Gastroesophageal sphincter (tissue), 3 donors: ENCODE results near the gene MPRIP.

Experiments used
- CTCF ChIP-seq, 4 experiments: fragments of 200-600 bp in 2 of 4; fragments of 450-650 bp in 2 of 4; sonication (generic) in 1 of 4; IDR thresholded peaks; one replicate each; pipeline ENCODE4 v1.5.1; 2017 to 2019; ENCODE audit warnings: antibody characterized with exemption in 4 of 4, mild to moderate bottlenecking in 2 of 4, moderate library complexity in 2 of 4
- EP300 ChIP-seq: sonication (generic); formaldehyde crosslinking; IDR thresholded peaks from one replicate; pipeline ENCODE4 v1.6.1; 2017; ENCODE audit warnings: antibody characterized with exemption, mild to moderate bottlenecking
- POLR2A ChIP-seq, 2 donors: fragments of 450-650 bp; IDR thresholded peaks; one replicate each; pipeline ENCODE4 v1.6.1; 2017; ENCODE audit warnings: antibody characterized with exemption in 2 of 2, mild to moderate bottlenecking in 2 of 2, moderate library complexity in 1 of 2
- POLR2AphosphoS5 ChIP-seq: sonication (generic); formaldehyde crosslinking; IDR thresholded peaks from one replicate; pipeline ENCODE4 v1.6.1; 2017; ENCODE audit warnings: antibody characterized with exemption

DNA sequence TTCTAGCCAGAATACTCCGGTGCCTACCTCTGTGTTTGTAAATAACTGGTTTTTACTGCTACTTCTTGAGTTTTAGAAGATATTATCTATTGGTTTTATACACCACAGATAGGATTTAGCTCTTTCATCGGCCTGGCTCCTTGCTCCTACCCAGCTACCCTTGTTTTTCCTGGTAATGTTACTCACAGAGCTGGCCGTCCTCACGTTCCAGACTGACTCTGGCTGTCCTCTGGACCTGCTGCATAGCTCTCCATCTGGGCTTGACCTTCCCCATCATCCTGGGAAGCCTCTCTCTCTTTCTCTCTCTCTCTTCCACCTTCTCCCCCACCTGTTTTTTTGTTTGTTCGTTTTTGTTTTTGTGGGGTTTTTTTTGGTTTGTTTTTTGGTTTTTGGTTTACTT lies 51.5 kb downstream of the MPRIP start:
- no peak for TF ChIP-seq CTCF (IDR thresholded peaks at IDR 0.05)
- TF ChIP-seq POLR2AphosphoS5: no peak
- TF ChIP-seq EP300: no peak
- no peak for TF ChIP-seq POLR2A (IDR thresholded peaks at IDR 0.05)
